ENCODE data around the gene CSRP1. TPM values are rescaled to one million over a fixed set of nuclear protein-coding genes. Genes with fewer than 3 reads are reported as not detected.
A peak's percentile ranks its signal among the peaks of the same experiment; 100 is the strongest.
"Not testable (repeated sequence)": the region's sequence is repeated elsewhere in the genome, so short reads cannot be mapped to it uniquely, and the experiment has no call there.

The CSRP1 gene
- polyA plus RNA-seq, 2 of the 4 experiments (the other 2 are of a cell fraction), result 277 to 655 TPM

DNA sequence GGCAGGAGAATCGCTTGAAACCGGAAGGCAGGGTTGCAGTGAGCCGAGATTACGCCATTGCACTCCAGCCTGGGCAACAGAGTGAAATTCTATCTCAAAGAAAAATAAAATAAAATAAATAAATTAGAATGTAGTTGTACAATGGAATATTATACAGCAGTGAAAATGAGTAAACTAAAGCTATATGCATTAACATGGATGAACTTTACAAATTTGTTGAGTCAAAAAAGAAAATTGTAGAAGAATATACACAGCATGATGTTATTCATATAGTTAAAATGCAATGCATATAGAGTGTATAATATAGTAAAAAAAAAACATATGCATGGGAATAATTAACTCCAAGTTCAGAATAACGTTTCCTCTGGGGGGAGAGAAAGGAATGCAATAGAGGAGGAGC, 21.0 kb upstream of the CSRP1 start:
- ChIA-PET CTCF (interaction anchor here (0.6 to 49.4 kb wide), 7 partner anchors 12 to 151 kb away, joined by 3 to 1452 read pairs (median 4); partner anchors contain the start of gene CSRP1), POLR2A (no interaction called here)
- DNase-seq (ENCODE audit: low read depth in 1 of 2, low spot score in 1 of 2) (no peak), ATAC-seq (no peak), FAIRE-seq (no peak)
- no peak overlapping the region for H3K4me3 ChIP-seq
- 0 out of 3 replicates have a peak, but pooled peaks cover 2% of the 10 kb centered on the region for H3K9me3 ChIP-seq
- H3K4me1 ChIP-seq, result peaks cover 5% of the 10 kb centered on the region; the same call in 2 of the 3 replicates
- TF ChIP-seq TFCP2L1 (CRISPR knock-in tag; IDR thresholded peaks at IDR 0.05) (no peak), ZFP36 (IDR thresholded peaks at IDR 0.05; ENCODE audit: borderline replicate concordance, partially characterized antibody) (no peak), EHF (CRISPR knock-in tag; IDR thresholded peaks at IDR 0.05) (no peak), KDM1A (IDR thresholded peaks at IDR 0.05; ENCODE audit: low read depth) (no peak), NPAS2 (CRISPR knock-in tag; IDR thresholded peaks at IDR 0.05; ENCODE audit: borderline replicate concordance) (no peak), NFE2L2 (conservative IDR thresholded peaks at IDR 0.05; ENCODE audit: low read length) (no peak), RFX5 (IDR thresholded peaks at IDR 0.05) (no peak), TP53 (CRISPR knock-in tag; IDR thresholded peaks at IDR 0.05) (no peak), MAZ (IDR thresholded peaks at IDR 0.05; ENCODE audit: borderline replicate concordance, low read depth, low read length) (no peak)
- H3K4me2 ChIP-seq, result no peak overlapping the region
- no peak overlapping the region for H3K27ac ChIP-seq
- WGBS (ENCODE audit: missing lambda C conversion rate), result 82% methylated on average over 5 of the region's 5 CpGs

DNA sequence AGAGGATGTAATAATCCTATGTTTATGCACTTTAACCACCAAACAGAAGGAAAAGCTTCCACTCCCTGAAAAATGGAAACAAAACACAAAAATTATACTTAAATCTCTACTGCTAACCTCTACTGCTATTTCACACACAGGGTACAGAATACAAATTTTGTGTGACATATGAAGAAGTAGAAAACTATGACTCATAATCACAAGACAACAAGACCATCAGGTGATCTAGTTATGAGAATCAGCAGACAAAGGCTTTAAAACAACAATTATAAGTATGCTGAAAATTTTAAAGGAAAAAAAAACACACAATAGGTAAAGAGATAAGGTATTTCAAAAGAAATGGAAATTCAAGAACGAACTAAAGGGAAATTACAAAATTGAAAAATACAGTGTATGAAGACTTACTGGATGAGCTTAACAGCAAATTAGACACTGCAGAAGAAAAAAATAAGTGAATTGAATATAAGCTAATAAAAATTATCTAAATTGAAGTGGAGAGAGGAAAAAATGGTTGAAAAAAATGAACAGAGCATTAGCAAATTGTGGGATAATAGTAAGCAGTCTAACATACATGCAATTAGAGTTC, 18.4 kb upstream of the CSRP1 start:
- no peak for DNase-seq (ENCODE audit: low read depth in 1 of 2, low spot score in 1 of 2)
- H3K27ac ChIP-seq, result no peak overlapping the region
- WGBS (ENCODE audit: missing lambda C conversion rate), result 85% methylated on average over 1 of the region's 1 CpG
- H3K4me2 ChIP-seq, result no peak overlapping the region
- ChIA-PET CTCF (interaction anchor here (0.7 to 49.4 kb wide), 8 partner anchors 9 to 268 kb away, joined by 3 to 1452 read pairs (median 4); partner anchors contain the start of gene CSRP1), POLR2A (no interaction called here)
- H3K4me1 ChIP-seq, result peaks cover 5% of the 10 kb centered on the region; the same call in 2 of the 3 replicates
- ATAC-seq, result no peak
- FAIRE-seq, result peak; percentile 65
- H3K9me3 ChIP-seq, result 0 out of 3 replicates have a peak, but pooled peaks cover 2% of the 10 kb centered on the region
- no peak overlapping the region for H3K4me3 ChIP-seq
- TF ChIP-seq FOSL2 (IDR thresholded peaks at IDR 0.05) (no peak), FOSL2 (CRISPR knock-in tag; IDR thresholded peaks at IDR 0.05) (peak; percentile 67)
- TF ChIP-seq, protein P1, sequence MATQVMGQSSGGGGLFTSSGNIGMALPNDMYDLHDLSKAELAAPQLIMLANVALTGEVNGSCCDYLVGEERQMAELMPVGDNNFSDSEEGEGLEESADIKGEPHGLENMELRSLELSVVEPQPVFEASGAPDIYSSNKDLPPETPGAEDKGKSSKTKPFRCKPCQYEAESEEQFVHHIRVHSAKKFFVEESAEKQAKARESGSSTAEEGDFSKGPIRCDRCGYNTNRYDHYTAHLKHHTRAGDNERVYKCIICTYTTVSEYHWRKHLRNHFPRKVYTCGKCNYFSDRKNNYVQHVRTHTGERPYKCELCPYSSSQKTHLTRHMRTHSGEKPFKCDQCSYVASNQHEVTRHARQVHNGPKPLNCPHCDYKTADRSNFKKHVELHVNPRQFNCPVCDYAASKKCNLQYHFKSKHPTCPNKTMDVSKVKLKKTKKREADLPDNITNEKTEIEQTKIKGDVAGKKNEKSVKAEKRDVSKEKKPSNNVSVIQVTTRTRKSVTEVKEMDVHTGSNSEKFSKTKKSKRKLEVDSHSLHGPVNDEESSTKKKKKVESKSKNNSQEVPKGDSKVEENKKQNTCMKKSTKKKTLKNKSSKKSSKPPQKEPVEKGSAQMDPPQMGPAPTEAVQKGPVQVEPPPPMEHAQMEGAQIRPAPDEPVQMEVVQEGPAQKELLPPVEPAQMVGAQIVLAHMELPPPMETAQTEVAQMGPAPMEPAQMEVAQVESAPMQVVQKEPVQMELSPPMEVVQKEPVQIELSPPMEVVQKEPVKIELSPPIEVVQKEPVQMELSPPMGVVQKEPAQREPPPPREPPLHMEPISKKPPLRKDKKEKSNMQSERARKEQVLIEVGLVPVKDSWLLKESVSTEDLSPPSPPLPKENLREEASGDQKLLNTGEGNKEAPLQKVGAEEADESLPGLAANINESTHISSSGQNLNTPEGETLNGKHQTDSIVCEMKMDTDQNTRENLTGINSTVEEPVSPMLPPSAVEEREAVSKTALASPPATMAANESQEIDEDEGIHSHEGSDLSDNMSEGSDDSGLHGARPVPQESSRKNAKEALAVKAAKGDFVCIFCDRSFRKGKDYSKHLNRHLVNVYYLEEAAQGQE (IDR thresholded peaks at IDR 0.05), result no peak

DNA sequence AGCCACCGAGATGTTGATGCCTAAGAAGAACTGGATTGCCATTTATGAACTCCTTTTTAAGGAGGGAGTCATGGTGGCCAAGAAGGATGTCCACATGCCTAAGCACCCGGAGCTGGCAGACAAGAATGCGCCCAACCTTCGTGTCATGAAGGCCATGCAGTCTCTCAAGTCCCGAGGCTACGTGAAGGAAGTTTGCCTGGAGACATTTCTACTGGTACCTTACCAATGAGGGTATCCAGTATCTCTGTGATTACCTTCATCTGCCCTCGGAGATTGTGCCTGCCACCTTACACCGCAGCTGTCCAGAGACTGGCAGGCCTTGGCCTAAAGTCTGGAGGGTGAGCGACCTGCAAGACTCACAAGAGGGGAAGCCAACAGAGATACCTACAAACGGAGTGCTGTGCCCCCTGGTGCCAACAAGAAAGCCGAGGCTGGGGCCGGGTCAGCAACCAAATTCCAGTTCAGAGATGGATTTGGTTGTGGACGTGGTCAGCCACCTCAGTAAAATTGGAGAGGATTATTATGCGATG, 13.2 kb upstream of the CSRP1 start:
- H3K4me2 ChIP-seq; ATAC-seq; H3K9me3 ChIP-seq; H3K27ac ChIP-seq; FAIRE-seq; DNase-seq (ENCODE audit: low read depth in 1 of 2, low spot score in 1 of 2); H3K4me1 ChIP-seq; POLR2A ChIA-PET; H3K4me3 ChIP-seq: not testable (repeated sequence)
- CTCF ChIA-PET, result interaction anchor here (0.7 to 49.4 kb wide), 5 partner anchors 11 to 376 kb away, joined by 3 to 1452 read pairs (median 4); partner anchors contain the start of gene CSRP1
- WGBS (ENCODE audit: missing lambda C conversion rate), result 72% methylated on average over 14 of the region's 14 CpGs

DNA sequence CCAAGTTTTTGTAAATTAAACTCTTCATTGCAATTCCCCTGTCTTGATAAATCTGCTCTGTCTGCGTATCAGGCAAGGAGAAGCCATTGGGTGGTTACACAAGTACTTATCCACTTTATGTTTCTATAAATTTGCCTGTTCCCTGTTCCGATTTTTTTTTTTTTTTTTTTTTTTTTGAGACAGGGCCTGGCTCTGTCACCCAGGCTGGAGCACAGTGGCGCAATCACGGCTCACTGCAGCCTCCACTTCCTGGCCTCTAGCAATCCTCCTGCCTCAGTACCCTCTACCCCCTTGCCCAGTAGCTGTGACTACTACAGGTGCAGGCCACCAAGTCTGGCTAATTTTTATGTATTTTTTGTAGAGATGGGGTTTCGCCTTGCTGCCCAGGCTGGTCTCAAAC, 11.1 kb upstream of the CSRP1 start:
- TF ChIP-seq JUN (IDR thresholded peaks at IDR 0.05) (no peak), KDM1A (IDR thresholded peaks at IDR 0.05; ENCODE audit: low read depth) (no peak), HOXB5 (CRISPR knock-in tag; IDR thresholded peaks at IDR 0.05) (no peak), PHF8 (IDR thresholded peaks at IDR 0.05; ENCODE audit: borderline replicate concordance, low read depth) (no peak), ZNF302 (CRISPR knock-in tag; IDR thresholded peaks at IDR 0.05) (no peak), KDM5A (IDR thresholded peaks at IDR 0.05) (no peak), TP53 (CRISPR knock-in tag; IDR thresholded peaks at IDR 0.05) (no peak), HDAC2 (IDR thresholded peaks at IDR 0.05) (no peak), SMC3 (IDR thresholded peaks at IDR 0.05) (no peak), NR3C1 (IDR thresholded peaks at IDR 0.05) (no peak), RFX5 (IDR thresholded peaks at IDR 0.05) (no peak), HOXB13 (CRISPR knock-in tag; IDR thresholded peaks at IDR 0.05; ENCODE audit: low read depth) (no peak), ZC3H11A (IDR thresholded peaks at IDR 0.05) (no peak), JUNB (IDR thresholded peaks at IDR 0.05) (no peak), RARB (CRISPR knock-in tag; IDR thresholded peaks at IDR 0.05) (no peak)
- no peaks in the 10 kb centered on the region for H3K4me1 ChIP-seq
- H3K4me3 ChIP-seq, result no peak overlapping the region
- no peak for FAIRE-seq
- no peak overlapping the region for H3K27ac ChIP-seq
- no peak for ATAC-seq
- no peak for DNase-seq (ENCODE audit: low read depth in 1 of 2, low spot score in 1 of 2)
- H3K9me3 ChIP-seq, result no peaks in the 10 kb centered on the region
- WGBS (ENCODE audit: missing lambda C conversion rate), result 93% methylated on average over 5 of the region's 5 CpGs
- H3K4me2 ChIP-seq, result no peak overlapping the region
- ChIA-PET CTCF (interaction anchor here (0.9 to 49.4 kb wide), 8 partner anchors 13 to 186 kb away, joined by 3 to 1452 read pairs (median 5); partner anchors contain the start of genes CSRP1 and NAV1), POLR2A (no interaction called here)
